GM19193 (cell line): ENCODE results near the gene IQSEC3.

Source experiments
- POLR2A ChIP-seq: IDR thresholded peaks from 4 replicates; pipeline ENCODE4 v1.6.1; 2011; ENCODE audit not compliant: insufficient read depth, insufficient read length; ENCODE audit errors: extremely low read depth

IQSEC3 gene

DNA sequence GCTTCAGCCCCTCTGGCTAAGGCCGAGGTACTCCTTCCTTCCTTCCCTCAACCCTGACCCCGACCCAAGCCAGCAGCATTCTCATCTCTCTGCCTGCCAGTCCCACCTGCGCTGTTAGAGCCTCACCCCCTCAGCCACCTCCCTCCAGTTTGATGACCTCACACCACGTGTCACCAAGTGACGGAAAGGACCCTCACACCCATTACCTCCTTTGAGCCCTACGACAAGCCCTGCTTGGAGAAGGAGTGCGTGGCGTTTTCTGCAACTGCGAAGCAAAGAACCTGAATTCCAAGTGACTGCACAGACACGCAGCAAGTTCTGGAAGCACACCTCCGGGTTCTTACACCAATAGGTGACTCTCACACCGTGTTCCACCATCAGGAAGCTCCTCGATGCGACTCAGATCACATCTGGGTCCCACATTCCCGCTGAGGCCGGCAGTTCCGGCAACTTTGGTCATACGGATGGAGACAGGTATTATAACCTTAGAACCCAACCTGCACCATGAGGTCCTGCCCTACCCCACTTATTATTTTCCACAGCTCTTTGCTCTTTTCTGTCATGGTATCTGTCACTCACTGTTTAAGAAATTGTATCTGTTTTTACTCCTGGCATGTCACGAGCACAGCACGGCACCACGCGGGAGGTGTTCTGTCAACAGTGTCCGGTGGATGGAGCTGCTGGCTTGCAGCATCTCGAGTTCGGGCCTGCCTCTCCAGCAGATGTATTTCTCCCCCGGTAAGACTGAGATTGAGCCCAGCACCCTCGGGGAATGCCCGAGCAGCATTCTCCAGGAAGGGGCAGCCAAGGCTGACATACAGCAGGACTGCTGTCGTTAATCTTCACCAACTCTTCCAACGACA is 152.4 kb downstream of the IQSEC3 start:
- TF ChIP-seq POLR2A, result no peak

DNA sequence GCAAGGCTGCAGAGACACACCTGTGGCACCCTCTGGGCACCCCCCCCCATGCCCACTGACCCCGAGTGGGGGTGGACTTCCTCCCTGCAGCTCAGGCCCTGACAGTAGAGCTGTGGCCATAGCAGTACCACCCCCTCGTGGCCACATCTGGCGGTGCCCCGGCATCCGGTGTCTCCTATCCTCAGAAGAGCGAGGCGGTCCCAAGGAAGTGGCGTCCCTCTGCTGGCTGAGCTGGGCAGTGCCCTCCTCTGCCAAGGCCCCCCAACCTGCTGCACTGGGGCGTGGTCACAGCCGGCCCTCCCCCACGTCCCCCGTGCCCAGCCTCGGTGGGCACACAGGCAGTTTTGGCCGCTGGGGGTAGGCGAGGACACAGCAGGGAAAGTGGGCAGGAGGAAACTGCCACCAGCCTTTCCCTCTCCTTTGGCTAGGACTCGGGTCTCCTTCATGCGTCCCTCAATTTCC is 153.4 kb downstream of the IQSEC3 start:
- TF ChIP-seq POLR2A, result no peak

DNA sequence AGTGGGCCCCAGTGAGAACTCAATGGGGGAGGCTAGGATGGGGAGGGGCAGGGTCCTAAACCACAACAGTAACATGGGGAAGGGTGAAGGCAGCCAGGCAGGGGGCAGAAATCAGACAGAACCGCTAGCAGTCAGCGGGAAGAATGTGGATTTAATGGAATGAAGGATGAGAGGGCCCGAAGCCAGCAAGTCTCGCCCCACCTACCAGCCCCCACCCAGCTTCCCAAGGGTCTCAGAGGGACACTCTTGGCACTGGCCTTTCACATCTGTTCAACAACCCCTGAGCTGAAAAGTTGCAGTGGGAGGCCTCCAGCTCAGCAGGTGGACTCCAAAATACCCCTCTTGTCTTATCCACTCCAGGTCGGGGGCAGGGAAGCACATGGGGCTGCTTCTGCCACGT is 153.9 kb downstream of the IQSEC3 start:
- no peak for TF ChIP-seq POLR2A

DNA sequence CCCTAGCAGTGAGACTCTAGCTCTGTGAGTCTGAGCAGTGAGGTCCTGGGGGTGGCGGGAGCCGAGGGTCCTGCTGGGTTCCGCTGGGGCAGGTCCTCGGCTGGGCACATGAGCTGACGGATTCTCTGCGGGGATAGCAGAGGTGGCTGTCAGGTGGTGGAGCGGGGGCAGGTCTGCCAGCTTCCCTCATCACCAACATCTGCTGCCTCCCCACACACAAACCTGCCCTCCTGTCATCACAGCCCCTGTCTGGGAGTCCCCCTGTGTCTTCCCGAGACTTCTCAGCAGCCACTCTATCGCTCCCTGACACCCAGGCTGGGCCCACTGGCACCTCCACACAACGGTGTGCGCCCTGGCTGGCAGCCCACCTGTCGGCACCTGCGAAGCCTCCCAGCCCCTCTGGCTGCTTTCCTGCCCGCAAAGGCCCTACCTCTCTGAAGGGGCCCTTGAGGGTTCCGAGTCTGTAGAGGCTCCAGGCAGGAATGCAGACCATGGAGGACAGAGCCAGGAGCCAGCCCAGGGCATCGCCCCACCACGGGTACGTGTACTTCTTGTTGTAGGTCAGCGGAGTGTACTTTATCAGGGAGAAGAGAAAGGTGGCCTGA is 154.5 kb downstream of the IQSEC3 start:
- no peak for TF ChIP-seq POLR2A

DNA sequence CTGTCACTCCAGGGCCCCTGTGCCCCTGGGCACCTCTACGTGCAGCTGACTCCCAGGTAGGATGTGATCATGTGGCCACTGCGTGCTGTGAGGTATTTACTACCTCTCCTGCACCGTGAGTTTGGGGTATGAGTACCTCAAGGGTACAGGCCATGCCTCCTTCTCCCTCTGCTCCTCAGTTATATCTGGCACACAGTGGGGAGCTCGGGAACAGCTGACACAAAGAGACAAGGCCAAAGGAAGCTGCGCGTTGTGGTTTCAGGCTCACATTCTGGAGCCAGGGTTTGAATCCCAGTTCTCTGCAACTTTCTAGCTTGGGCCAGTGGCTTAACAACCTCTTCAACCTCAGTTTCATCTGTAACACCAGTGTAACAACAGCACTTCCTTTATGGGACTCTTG is 155.2 kb downstream of the IQSEC3 start:
- TF ChIP-seq POLR2A, result no peak

DNA sequence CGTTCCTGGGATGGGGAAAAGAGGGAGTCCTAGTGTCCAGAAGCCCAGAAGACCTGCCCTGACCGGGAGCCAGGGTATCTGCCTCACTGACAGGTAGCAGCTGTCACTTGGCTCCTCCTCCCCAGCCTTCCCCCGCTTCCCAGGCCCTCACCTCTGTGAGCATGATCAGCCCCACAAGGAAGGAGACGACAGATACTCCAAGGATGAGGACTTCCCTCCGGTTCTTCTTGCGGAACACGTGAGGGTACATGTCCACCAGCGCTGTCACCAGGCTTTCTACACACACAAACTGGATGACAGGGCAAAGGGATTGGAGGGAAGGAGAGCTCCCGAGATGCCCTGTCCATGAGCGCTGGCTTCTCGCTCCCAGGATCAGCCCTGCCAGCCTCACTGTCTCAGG is 157.3 kb downstream of the IQSEC3 start:
- no peak for TF ChIP-seq POLR2A

DNA sequence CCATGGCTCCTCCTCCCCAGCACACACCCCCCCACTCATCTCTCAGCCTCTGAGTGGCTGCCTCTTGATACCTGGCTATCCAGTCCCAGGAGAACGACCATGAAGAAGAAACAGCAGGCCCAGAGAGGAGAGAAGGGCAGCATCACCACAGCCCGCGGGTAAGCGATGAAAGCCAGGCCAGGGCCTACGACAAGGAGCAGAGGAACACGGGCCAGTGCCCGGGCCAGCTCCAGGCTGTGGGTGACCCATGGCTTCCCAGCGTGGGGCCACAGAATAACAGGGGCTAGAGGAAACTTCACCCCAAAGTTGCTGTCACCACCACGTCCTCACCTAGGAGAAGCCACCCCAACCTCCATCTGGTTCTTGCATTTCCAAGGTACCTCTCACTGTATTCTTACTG is 157.8 kb downstream of the IQSEC3 start:
- no peak for TF ChIP-seq POLR2A

DNA sequence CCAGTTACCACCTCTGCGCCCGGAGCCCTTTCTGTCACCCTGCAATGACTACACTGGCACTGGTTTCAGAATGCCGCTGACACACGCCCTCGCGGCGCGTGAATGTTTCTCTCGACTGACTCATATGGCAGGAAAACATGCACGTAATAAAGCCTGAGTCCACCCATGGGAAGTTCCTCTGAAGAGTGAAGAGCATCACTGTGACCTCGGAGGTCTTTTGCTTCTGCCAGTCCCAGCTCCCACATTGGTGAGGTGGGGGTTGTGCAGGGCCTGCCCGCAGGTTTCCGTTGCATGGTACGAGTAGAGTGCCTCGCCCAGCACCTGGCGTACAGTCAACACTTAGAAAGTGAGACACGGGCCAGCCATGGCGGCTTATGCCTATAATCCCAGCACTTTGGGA is 158.4 kb downstream of the IQSEC3 start:
- no peak for TF ChIP-seq POLR2A

DNA sequence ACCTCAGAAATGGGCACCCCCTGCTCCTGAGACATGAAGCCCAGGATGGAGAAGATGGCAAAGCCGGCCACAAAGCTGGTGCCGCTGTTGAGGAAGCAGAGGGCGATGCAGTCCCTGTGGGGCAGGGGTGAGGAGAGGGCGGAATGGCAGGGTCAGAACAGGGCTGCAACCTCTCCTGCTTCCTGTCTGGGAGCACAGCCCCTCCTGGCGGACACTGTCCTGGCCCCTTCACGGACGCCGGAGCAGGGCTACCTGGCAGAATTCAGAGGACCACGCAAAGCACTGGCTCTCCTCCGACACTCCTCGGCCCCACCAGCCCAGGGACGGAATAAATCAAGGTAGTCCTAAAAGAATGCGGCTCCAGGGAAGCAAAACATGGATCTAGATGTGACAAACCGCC is 159.8 kb downstream of the IQSEC3 start:
- TF ChIP-seq POLR2A, result no peak

DNA sequence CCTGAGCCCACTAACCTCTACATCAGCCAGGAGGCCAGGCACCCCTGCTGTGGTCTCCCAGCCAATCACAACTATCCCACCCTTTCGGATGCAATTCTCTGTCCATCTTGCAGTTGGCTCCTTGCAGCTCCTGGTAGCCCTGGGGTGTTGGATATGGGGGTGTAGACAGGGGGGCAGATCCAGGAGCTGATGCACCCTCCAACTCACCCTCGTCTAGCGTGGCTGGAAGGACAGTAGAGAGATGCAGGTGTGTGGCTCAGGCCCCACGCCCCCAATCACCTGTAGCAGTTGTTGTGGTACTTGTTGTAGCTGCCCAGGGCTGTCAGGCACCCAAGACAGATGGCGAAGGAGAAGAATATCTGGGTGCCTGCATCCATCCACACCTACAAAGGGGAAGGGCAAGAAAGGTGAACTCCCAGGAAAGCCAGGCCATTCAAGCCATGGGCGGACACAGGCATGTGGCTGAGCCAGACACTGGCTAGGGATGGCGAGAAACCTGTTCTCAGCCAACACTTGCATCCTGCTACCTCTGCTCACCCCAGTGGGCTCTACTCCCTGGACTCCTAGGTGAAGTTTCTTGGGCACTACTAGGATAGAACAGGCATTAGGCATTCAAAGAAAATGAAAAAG is 160.8 kb downstream of the IQSEC3 start:
- no peak for TF ChIP-seq POLR2A
